Heart right ventricle (tissue), 16 donors: Measurements from ENCODE around the gene CGNL1. TPM values are rescaled to one million over a fixed set of nuclear protein-coding genes. Genes with fewer than 3 reads are reported as not detected.

Experiments
- ATAC-seq, 8 donors: fragments of 200-7000 bp; cut with Tn5 transposase; one replicate each; pipeline ENCODE4 v1.9.1; 2020; ENCODE audit warnings: mild to moderate bottlenecking in 8 of 8, moderate library complexity in 8 of 8, moderate number of reproducible peaks in 1 of 8
- DNase-seq, 2 donors: peaks; one replicate each; pipeline ENCODE4 v3.0.0-alpha.2; 2020
- H3K27ac ChIP-seq, 10 donors: fragments of 200-600 bp; sonication (generic) in 2 of 10; one replicate each; pipeline versions ENCODE4 v1.5.0 to v1.8.0; 2020 to 2022; ENCODE audit warnings: mild to moderate bottlenecking in 3 of 10
- H3K27me3 ChIP-seq, 7 donors: fragments of 200-600 bp; one replicate each; pipeline ENCODE4 v1.8.0; 2021 to 2022; ENCODE audit warnings: mild to moderate bottlenecking in 2 of 7
- H3K36me3 ChIP-seq, 9 donors: fragments of 200-600 bp; sonication (generic) in 1 of 9; one replicate each; pipeline versions ENCODE4 v1.5.0 to v1.8.0; 2020 to 2022; ENCODE audit warnings: mild to moderate bottlenecking in 2 of 9
- H3K4me1 ChIP-seq, 9 donors: fragments of 200-600 bp; sonication (generic) in 1 of 9; one replicate each; pipeline versions ENCODE4 v1.5.0 to v1.8.0; 2020 to 2022; ENCODE audit warnings: mild to moderate bottlenecking in 4 of 9
- H3K4me3 ChIP-seq, 10 donors: fragments of 200-600 bp; sonication (generic) in 2 of 10; one replicate each; pipeline versions ENCODE4 v1.5.0 to v1.8.0; 2020 to 2022; ENCODE audit warnings: mild to moderate bottlenecking in 7 of 10, moderate library complexity in 2 of 10
- H3K9me3 ChIP-seq, 11 donors: fragments of 200-600 bp in 10 of 11; sonication (generic) in 2 of 11; one replicate each; pipeline versions ENCODE4 v1.5.0 to v1.8.0; 2013 to 2022; ENCODE audit warnings: mild to moderate bottlenecking in 2 of 11, control low read depth in 1 of 11, moderate library complexity in 1 of 11
- WGBS, 2 donors: extraction: QIAGEN DNeasy Blood & Tissue Kit; methylation state at CpG; one replicate each; pipeline ENCODE4 v1.1.7; 2013; ENCODE audit warnings: inconsistent platforms in 1 of 2; 5-methylcytosine and 5-hydroxymethylcytosine counted together
- intact Hi-C, 10 donors: fragments of 100-400 bp; cut with DNase I; formaldehyde crosslinking; loops; one replicate each; pipeline versions ENCODE4 v1.11.1 to v1.14.2; 2022
- polyA plus RNA-seq, 2 donors: library from polyadenylated mRNA; stranded (reverse); fragments of 200-250 nt; gene quantifications; one replicate each; pipeline ENCODE4 v1.2.3, GENCODE V29; 2013
- total RNA-seq, 10 donors: library from RNA; stranded (reverse); fragmentation: NEBNext Ultra II Directional in 3 of 10; extraction: Animal tissue kit (Norgen Biotek cat#: 25700) in 3 of 10; gene quantifications; one replicate each; pipeline versions ENCODE4 v1.2.1 to v1.2.4, GENCODE V29; 2021 to 2023
- TF ChIP-seq, protein P1 (sequence below), 9 donors: fragments of 200-600 bp; sonication (generic) in 2 of 9; IDR thresholded peaks; one replicate each; pipeline versions ENCODE4 v1.5.0 to v1.8.0; 2021 to 2022; ENCODE audit warnings: antibody characterized with exemption in 9 of 9, mild to moderate bottlenecking in 5 of 9, moderate library complexity in 1 of 9
- donor health status: Arrhythmogenic right ventricular cardiomyopathy.
- donor health status: ischemic (EF 13 %, LVEDD 7.1; RV severe dilation, severe dysfunction).
- donor health status: healthy with polysubstance abuse.
- donor health status: DM: no; HTN: yes; CAD: no.
- donor health status: DM: no; HTN: no; CAD: no.
- donor health status: ischemic (EF 25% LVEDD 6.9; RV normal size, moderate dysfunction).
- donor health status: ischemic (EF 25% LVEDD 5.7; RV mildly dilated, moderate dysfunction).
- donor health status: healthy.
- donor health status: DM: yes; HTN: yes; CAD: no.
- donor health status: Ischemic cardiomyopathy.
- donor health status: ischemic (EF 35%, LVEDD 5.7; RV mildly dilated, moderate dysfunction).
- donor health status: nonischemic (EF 11% LVEDD 7.7; RV severe dilation, severe dysfunction).
- donor health status: DM: yes; HTN: yes; CAD: no.
- donor health status: PGD.
- donor health status: ischemic (EF 29% LVEDD 5.4; RV normal size, mild dysfunction).
- donor health status: nonischemic (EF 23%, LVEDD 6.1; RV moderate dilation, normal function).

CGNL1 gene
- total and polyA plus RNA-seq, 12 donors = 2.7 to 42.9 (median 33.7) TPM

DNA sequence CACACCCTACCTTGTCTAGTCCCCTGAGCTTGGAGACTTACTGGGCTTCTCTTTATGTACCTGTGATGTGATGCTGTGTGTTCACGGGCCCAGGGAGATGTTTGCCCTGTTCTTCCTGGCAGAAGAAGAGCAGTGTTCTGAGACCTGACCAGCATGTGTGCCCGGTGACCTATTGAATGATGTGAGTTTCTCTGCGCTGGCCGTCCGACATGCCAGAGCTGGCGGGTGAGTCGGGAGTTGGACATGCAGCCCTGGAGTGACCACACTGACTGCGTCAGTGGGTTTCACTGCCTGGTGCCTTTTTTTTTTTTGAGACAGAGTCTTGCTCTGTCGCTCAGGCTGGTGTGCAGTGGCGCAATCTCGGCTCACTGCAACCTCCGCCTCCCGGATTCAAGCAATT lies 42.3 kb downstream of the CGNL1 start:
- no peak for DNase-seq
- WGBS, 2 donors = 93 to 97% methylated on average over 13 of the region's 13 CpGs
- Histone ChIP-seq H3K27me3 (no peaks in the 10 kb centered on the region), H3K4me3 (no peak overlapping the region), H3K36me3 (no peaks in the 10 kb centered on the region), H3K27ac (no peak overlapping the region), H3K9me3 (no peaks in the 10 kb centered on the region), H3K4me1 (peaks cover 0 to 23% (median 6%) of the 10 kb centered on the region in 9 donors)
- intact Hi-C loops = no loop called here
- ATAC-seq = peak in 1 of 8 donors; percentile 27
- TF ChIP-seq, protein P1, sequence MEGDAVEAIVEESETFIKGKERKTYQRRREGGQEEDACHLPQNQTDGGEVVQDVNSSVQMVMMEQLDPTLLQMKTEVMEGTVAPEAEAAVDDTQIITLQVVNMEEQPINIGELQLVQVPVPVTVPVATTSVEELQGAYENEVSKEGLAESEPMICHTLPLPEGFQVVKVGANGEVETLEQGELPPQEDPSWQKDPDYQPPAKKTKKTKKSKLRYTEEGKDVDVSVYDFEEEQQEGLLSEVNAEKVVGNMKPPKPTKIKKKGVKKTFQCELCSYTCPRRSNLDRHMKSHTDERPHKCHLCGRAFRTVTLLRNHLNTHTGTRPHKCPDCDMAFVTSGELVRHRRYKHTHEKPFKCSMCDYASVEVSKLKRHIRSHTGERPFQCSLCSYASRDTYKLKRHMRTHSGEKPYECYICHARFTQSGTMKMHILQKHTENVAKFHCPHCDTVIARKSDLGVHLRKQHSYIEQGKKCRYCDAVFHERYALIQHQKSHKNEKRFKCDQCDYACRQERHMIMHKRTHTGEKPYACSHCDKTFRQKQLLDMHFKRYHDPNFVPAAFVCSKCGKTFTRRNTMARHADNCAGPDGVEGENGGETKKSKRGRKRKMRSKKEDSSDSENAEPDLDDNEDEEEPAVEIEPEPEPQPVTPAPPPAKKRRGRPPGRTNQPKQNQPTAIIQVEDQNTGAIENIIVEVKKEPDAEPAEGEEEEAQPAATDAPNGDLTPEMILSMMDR (IDR thresholded peaks at IDR 0.05) = no peak

DNA sequence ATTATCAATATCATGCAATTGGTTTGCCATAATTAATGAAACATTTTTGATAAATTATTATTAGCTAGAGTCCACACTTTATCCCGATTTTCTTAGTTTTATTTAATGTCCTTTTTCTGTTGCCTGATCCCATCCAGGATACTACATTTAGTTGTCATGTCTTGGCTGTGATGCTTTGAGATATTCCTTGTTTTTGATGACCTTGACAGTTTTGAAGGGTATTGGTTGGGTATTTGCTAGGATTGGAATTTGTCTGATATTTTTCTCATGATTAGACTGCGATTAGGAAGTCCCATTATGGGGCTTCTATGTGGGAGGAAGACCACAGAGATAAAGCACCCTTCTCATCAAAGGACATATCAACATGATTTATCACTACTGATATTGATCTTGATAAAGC lies 43.0 kb downstream of the CGNL1 start:
- 83 to 90% methylated on average over 2 of the region's 2 CpGs for WGBS, 2 donors
- no peak for DNase-seq
- TF ChIP-seq, protein P1 (IDR thresholded peaks at IDR 0.05) = no peak
- Histone ChIP-seq H3K4me3 (no peak overlapping the region), H3K27ac (no peak overlapping the region), H3K36me3 (no peaks in the 10 kb centered on the region), H3K9me3 (no peaks in the 10 kb centered on the region), H3K27me3 (no peaks in the 10 kb centered on the region), H3K4me1 (peaks cover 0 to 23% (median 6%) of the 10 kb centered on the region in 9 donors)
- intact Hi-C loops = no loop called here
- ATAC-seq = no peak

DNA sequence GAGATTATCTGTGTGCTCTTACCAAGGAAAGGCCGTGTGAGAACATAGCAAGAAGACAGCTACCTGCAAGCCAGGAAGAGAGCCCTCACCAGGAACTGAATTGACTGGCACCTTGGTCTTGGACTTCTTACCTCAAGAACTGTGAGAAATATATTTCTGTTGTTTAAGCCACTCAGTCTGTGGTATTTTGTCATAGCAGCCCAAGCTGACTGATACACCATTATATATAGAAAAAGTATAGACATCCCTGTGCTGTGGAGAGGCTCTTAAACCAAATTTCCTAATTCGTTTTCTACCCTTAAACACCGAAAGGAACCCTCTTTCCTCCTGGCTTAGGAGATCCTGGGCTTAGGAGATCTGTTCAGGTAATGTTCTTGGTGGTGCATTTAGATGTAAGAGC lies 44.8 kb downstream of the CGNL1 start:
- WGBS, 2 donors = 94% methylated on average over 3 of the region's 3 CpGs
- H3K4me1 ChIP-seq = peaks cover 0 to 20% (median 6%) of the 10 kb centered on the region in 9 donors
- DNase-seq (no peak), ATAC-seq (no peak)
- intact Hi-C loops = no loop called here
- no peaks in the 10 kb centered on the region for H3K36me3 ChIP-seq
- H3K4me3 ChIP-seq = no peak overlapping the region
- H3K27ac ChIP-seq = no peak overlapping the region
- TF ChIP-seq, protein P1 (IDR thresholded peaks at IDR 0.05) = no peak
- H3K9me3 ChIP-seq = no peaks in the 10 kb centered on the region
- no peaks in the 10 kb centered on the region for H3K27me3 ChIP-seq

DNA sequence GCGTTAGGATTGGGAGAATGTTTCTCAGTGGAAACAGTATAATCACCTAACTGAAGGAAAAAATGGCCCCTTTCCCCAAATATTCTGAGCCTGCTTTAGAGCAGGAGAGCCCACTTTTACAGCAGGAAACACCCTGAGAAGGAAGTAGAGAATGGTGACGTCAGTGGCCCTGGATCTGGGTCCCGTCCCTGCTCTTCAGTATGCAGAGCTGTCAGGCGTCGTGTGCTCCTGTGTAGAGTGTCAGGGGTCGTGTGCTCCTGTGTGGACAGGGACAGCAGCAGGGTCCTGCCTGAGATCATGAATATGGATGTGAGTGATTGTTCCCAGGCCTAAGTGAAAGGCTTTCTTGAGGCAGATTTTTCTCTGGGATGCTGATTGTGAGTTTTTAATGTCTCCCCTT lies 45.2 kb downstream of the CGNL1 start:
- intact Hi-C loops = no loop called here
- TF ChIP-seq, protein P1 (IDR thresholded peaks at IDR 0.05) = no peak
- Histone ChIP-seq H3K9me3 (no peaks in the 10 kb centered on the region), H3K27ac (no peak overlapping the region), H3K4me3 (no peak overlapping the region), H3K4me1 (peaks cover 0 to 16% (median 2%) of the 10 kb centered on the region in 9 donors), H3K36me3 (no peaks in the 10 kb centered on the region), H3K27me3 (no peaks in the 10 kb centered on the region)
- WGBS, 2 donors = 64 to 69% methylated on average over 6 of the region's 6 CpGs
- DNase-seq (no peak), ATAC-seq (peak in 1 of 8 donors; percentile 48)
